Astrocyte of the spinal cord (primary cell): Measurements from ENCODE around the gene MTX1.
"Not testable (repeated sequence)": the region's sequence is repeated elsewhere in the genome, so short reads cannot be mapped to it uniquely, and the experiment has no call there.

Source experiments
- DNase-seq: peaks from one replicate; pipeline ENCODE4 v3.0.0; 2011; ENCODE audit warnings: low read depth, low spot score
- H3K4me3 ChIP-seq: 2 replicates; pipeline ENCODE4 v1.5.1; 2011; ENCODE audit warnings: low read depth, mild to moderate bottlenecking, low read length, moderate library complexity
- in situ Hi-C: cut with HindIII; loops from 2 replicates; pipeline ENCODE4 v1.10.0; 2017; ENCODE audit warnings: low sequenced_read_pairs
- TF ChIP-seq, protein P1 (sequence below): IDR thresholded peaks from 2 replicates; pipeline ENCODE4 v1.5.1; 2012; ENCODE audit warnings: low read depth, mild to moderate bottlenecking, low read length, inconsistent platforms

The MTX1 gene

GRCh38 chr1:155236451-155236850 is 28.0 kb downstream of the MTX1 start:
- no peak for DNase-seq
- in situ Hi-C loops = no loop called here
- H3K4me3 ChIP-seq = no peak overlapping the region
- TF ChIP-seq, protein P1, sequence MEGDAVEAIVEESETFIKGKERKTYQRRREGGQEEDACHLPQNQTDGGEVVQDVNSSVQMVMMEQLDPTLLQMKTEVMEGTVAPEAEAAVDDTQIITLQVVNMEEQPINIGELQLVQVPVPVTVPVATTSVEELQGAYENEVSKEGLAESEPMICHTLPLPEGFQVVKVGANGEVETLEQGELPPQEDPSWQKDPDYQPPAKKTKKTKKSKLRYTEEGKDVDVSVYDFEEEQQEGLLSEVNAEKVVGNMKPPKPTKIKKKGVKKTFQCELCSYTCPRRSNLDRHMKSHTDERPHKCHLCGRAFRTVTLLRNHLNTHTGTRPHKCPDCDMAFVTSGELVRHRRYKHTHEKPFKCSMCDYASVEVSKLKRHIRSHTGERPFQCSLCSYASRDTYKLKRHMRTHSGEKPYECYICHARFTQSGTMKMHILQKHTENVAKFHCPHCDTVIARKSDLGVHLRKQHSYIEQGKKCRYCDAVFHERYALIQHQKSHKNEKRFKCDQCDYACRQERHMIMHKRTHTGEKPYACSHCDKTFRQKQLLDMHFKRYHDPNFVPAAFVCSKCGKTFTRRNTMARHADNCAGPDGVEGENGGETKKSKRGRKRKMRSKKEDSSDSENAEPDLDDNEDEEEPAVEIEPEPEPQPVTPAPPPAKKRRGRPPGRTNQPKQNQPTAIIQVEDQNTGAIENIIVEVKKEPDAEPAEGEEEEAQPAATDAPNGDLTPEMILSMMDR = no peak

DNA sequence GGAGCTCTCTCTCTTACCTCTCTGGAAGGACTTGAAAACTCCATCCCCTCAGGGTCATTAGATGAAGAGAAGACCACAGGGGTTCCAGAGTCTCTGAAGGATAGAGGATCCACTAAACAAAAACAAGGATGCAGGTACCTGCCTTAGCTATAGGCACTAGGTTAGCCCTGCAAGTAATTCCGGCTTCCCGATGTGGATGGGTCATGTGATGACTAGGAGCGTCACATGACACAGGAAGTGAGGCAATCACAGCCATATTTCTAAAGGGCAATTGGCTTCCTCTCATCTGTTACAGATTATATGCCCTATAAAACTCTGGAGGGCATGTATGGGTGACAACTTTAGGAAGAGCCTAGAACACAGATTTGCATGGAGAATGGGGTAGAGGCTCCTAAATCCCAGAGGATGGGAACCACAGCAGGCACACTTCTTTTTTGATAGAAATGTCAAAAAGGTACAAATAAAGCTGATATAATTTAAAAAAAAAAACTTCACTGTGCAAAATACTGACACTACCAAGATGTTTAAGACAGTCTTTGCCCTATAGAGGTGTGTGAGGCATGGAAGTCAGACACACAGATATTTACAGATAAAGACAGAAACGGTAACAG is 32.7 kb downstream of the MTX1 start:
- DNase-seq = peak; percentile 80
- peak overlapping the region; percentile 36 for H3K4me3 ChIP-seq

GRCh38 chr1:155241841-155242264 is 33.4 kb downstream of the MTX1 start:
- no peak for DNase-seq
- no peak overlapping the region for H3K4me3 ChIP-seq

More for the DNA sequence above, 32.7 kb downstream of the MTX1 start:
- in situ Hi-C loops = no loop called here
- TF ChIP-seq, protein P1 = no peak

GRCh38 chr1:155242805-155243358 is 34.4 kb downstream of the MTX1 start:
- peak overlapping the region; percentile 68 for H3K4me3 ChIP-seq
- DNase-seq = no peak
- TF ChIP-seq, protein P1 = no peak
- in situ Hi-C loops = no loop called here

More at GRCh38 chr1:155241841-155242264, 33.4 kb downstream of the MTX1 start:
- in situ Hi-C loops = no loop called here
- TF ChIP-seq, protein P1 = no peak

GRCh38 chr1:155244368-155245162 is 36.1 kb downstream of the MTX1 start:
- in situ Hi-C loops = no loop called here
- DNase-seq = peak; percentile 100
- TF ChIP-seq, protein P1 = peak; percentile 38

GRCh38 chr1:155245163-155245524 is 36.6 kb downstream of the MTX1 start:
- DNase-seq = no peak
- in situ Hi-C loops = no loop called here
- TF ChIP-seq, protein P1 = no peak
- peak overlapping the region; percentile 68 for H3K4me3 ChIP-seq

More at GRCh38 chr1:155244368-155245162, 36.1 kb downstream of the MTX1 start:
- peak overlapping the region; percentile 68 for H3K4me3 ChIP-seq

GRCh38 chr1:155246796-155247195 is 38.3 kb downstream of the MTX1 start:
- DNase-seq, in situ Hi-C loops, H3K4me3 ChIP-seq: not testable (repeated sequence)
